Measurements from ENCODE around the gene TSSK3.
A peak's percentile ranks its signal among the peaks of the same experiment; 100 is the strongest.

DNA sequence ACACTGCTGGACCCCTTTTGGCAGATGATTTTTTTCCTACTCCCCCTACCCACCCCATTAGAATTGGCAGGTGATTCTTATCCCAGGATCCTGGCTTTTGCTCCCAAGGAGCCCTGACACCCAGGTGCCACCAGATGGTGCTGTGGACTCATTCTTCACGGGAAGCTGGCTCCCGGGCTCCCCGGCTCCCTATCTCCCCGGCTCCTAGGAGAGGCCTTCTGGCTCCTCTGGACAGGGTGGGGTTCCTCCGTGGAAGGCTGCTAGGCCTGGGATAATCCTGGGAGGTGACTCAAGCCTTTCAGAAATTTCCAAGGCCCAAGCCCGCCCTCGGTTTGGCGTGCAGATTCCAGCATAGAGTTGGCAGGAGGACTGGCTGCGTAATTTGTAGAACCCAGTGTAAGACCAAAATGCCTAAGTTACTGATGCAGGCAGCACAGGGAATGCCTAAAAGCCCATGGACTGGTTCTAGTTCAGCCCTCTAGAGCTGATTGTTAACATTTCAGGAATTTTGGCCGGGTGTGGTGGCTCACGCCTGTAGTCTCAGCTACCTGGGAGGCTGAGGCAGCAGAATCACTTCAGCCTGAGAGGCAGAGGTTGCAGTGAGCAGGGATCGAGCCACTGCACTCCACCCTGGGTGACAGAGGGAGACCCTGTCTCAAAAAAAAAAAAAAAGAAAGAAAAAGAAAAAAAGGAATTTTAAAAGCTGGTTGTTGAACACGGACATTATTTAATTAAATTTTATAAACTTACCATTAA, 38.7 kb downstream of the TSSK3 start:
- TF ChIP-seq CTCF (conservative IDR thresholded peaks at IDR 0.05) (peak; percentile 95), EZH2 (IDR thresholded peaks at IDR 0.05; ENCODE audit: low read depth) (no peak)
